Measurements from ENCODE around the gene METTL8. TPM values are rescaled to one million over a fixed set of nuclear protein-coding genes. Genes with fewer than 3 reads are reported as not detected.
A peak's percentile ranks its signal among the peaks of the same experiment; 100 is the strongest.
"Not testable (repeated sequence)": the region's sequence is repeated elsewhere in the genome, so short reads cannot be mapped to it uniquely, and the experiment has no call there.

Gene METTL8
- polyA plus RNA-seq, 3 donors from 2014 or later: 11.0 to 21.2 (median 11.3) TPM

- no peak overlapping the region for H3K4me3 Mint-ChIP-seq
- peaks cover 0 to 2% (median 0%) of the 10 kb centered on the region in 6 donors for H3K9me3 Mint-ChIP-seq
- peak overlapping the region in 1 of 6 donors; percentile 53 for H3K27ac Mint-ChIP-seq
- peaks cover 3 to 18% (median 7%) of the 10 kb centered on the region in 3 donors for H3K36me3 Mint-ChIP-seq
- H3K27me3 Mint-ChIP-seq (ENCODE audit: low read depth in 3 of 3): no peaks in the 10 kb centered on the region
- DNase-seq: no peak
- H3K4me1 Mint-ChIP-seq: no peaks in the 10 kb centered on the region
Observed at GRCh38 chr2:171317492-171318125, 116.2 kb downstream of the METTL8 start.

GRCh38 chr2:171316755-171317337 is 116.9 kb downstream of the METTL8 start:
- Mint-ChIP-seq H3K27ac (peak overlapping the region in 1 of 6 donors; percentile 22), H3K9me3 (peaks cover 2 to 4% (median 2%) of the 10 kb centered on the region in 6 donors), H3K4me1 (no peaks in the 10 kb centered on the region), H3K36me3 (peaks cover 6 to 21% (median 9%) of the 10 kb centered on the region in 3 donors), H3K27me3 (ENCODE audit: low read depth in 3 of 3) (no peaks in the 10 kb centered on the region), H3K4me3 (no peak overlapping the region)
- DNase-seq: no peak

- H3K36me3 Mint-ChIP-seq: peaks cover 12 to 23% (median 15%) of the 10 kb centered on the region in 3 donors
- H3K4me3 Mint-ChIP-seq: no peak overlapping the region
- H3K27me3 Mint-ChIP-seq (ENCODE audit: low read depth in 3 of 3): no peaks in the 10 kb centered on the region
- H3K27ac Mint-ChIP-seq: no peak overlapping the region
- no peaks in the 10 kb centered on the region for H3K4me1 Mint-ChIP-seq
- H3K9me3 Mint-ChIP-seq: peaks cover 8 to 10% (median 9%) of the 10 kb centered on the region in 6 donors
- no peak for DNase-seq
Observed at GRCh38 chr2:171316220-171316619, 117.6 kb downstream of the METTL8 start.

- H3K27ac Mint-ChIP-seq: no peak overlapping the region
- H3K9me3 Mint-ChIP-seq: peaks cover 8 to 13% (median 12%) of the 10 kb centered on the region in 6 donors
- no peaks in the 10 kb centered on the region for H3K4me1 Mint-ChIP-seq
- no peaks in the 10 kb centered on the region for H3K27me3 Mint-ChIP-seq (ENCODE audit: low read depth in 3 of 3)
- H3K4me3 Mint-ChIP-seq: no peak overlapping the region
- no peak for DNase-seq
- H3K36me3 Mint-ChIP-seq: peaks cover 15 to 20% (median 16%) of the 10 kb centered on the region in 3 donors
Observed at GRCh38 chr2:171315781-171316180, 118.0 kb downstream of the METTL8 start.

GRCh38 chr2:171312182-171312581 is 121.6 kb downstream of the METTL8 start:
- H3K4me3 Mint-ChIP-seq; H3K4me1 Mint-ChIP-seq; DNase-seq; H3K27ac Mint-ChIP-seq; H3K27me3 Mint-ChIP-seq (ENCODE audit: low read depth in 3 of 3): not testable (repeated sequence)
- Mint-ChIP-seq H3K36me3 (peaks cover 14 to 18% (median 17%) of the 10 kb centered on the region in 3 donors), H3K9me3 (peaks cover 8 to 15% (median 13%) of the 10 kb centered on the region in 6 donors)

- not testable (repeated sequence) for H3K27me3 Mint-ChIP-seq (ENCODE audit: low read depth in 3 of 3); H3K4me1 Mint-ChIP-seq; H3K4me3 Mint-ChIP-seq; DNase-seq; H3K27ac Mint-ChIP-seq
- H3K9me3 Mint-ChIP-seq: peaks cover 8 to 15% (median 13%) of the 10 kb centered on the region in 6 donors
- H3K36me3 Mint-ChIP-seq: peaks cover 14 to 18% (median 17%) of the 10 kb centered on the region in 3 donors
Observed at GRCh38 chr2:171311589-171311988, 122.2 kb downstream of the METTL8 start.

- H3K4me1 Mint-ChIP-seq: no peaks in the 10 kb centered on the region
- no peak for DNase-seq
- no peaks in the 10 kb centered on the region for H3K27me3 Mint-ChIP-seq (ENCODE audit: low read depth in 3 of 3)
- H3K4me3 Mint-ChIP-seq: no peak overlapping the region
- H3K27ac Mint-ChIP-seq: no peak overlapping the region
- peaks cover 8 to 15% (median 13%) of the 10 kb centered on the region in 6 donors for H3K9me3 Mint-ChIP-seq
- H3K36me3 Mint-ChIP-seq: peaks cover 14 to 18% (median 17%) of the 10 kb centered on the region in 3 donors
Observed at GRCh38 chr2:171310889-171311288, 122.9 kb downstream of the METTL8 start.

GRCh38 chr2:171309455-171310286 is 124.1 kb downstream of the METTL8 start:
- H3K27ac Mint-ChIP-seq: no peak overlapping the region
- no peaks in the 10 kb centered on the region for H3K27me3 Mint-ChIP-seq (ENCODE audit: low read depth in 3 of 3)
- H3K36me3 Mint-ChIP-seq: peaks cover 13 to 18% (median 14%) of the 10 kb centered on the region in 3 donors
- peaks cover 8 to 15% (median 13%) of the 10 kb centered on the region in 6 donors for H3K9me3 Mint-ChIP-seq
- H3K4me1 Mint-ChIP-seq: no peaks in the 10 kb centered on the region
- no peak overlapping the region for H3K4me3 Mint-ChIP-seq
- DNase-seq: no peak

GRCh38 chr2:171308280-171309054 is 125.3 kb downstream of the METTL8 start:
- H3K9me3 Mint-ChIP-seq: peaks cover 6 to 15% (median 13%) of the 10 kb centered on the region in 6 donors
- DNase-seq: no peak

GRCh38 chr2:171307560-171307959 is 126.2 kb downstream of the METTL8 start:
- Mint-ChIP-seq H3K4me3 (no peak overlapping the region), H3K9me3 (peaks cover 6 to 15% (median 13%) of the 10 kb centered on the region in 6 donors), H3K36me3 (peaks cover 13 to 14% (median 14%) of the 10 kb centered on the region in 3 donors), H3K27me3 (ENCODE audit: low read depth in 3 of 3) (no peaks in the 10 kb centered on the region), H3K27ac (no peak overlapping the region), H3K4me1 (no peaks in the 10 kb centered on the region)
- no peak for DNase-seq

More at GRCh38 chr2:171308280-171309054, 125.3 kb downstream of the METTL8 start:
- Mint-ChIP-seq H3K4me3 (no peak overlapping the region), H3K4me1 (no peaks in the 10 kb centered on the region), H3K27me3 (ENCODE audit: low read depth in 3 of 3) (no peaks in the 10 kb centered on the region), H3K27ac (no peak overlapping the region), H3K36me3 (peaks cover 13 to 14% (median 14%) of the 10 kb centered on the region in 3 donors)

GRCh38 chr2:171297956-171298355 is 135.8 kb downstream of the METTL8 start:
- H3K4me1 Mint-ChIP-seq: no peaks in the 10 kb centered on the region

GRCh38 chr2:171294608-171295007 is 139.2 kb downstream of the METTL8 start:
- H3K27ac Mint-ChIP-seq: no peak overlapping the region
- DNase-seq: no peak
- H3K4me1 Mint-ChIP-seq: no peaks in the 10 kb centered on the region
- no peak overlapping the region for H3K4me3 Mint-ChIP-seq
- H3K36me3 Mint-ChIP-seq: no peaks in the 10 kb centered on the region
- H3K27me3 Mint-ChIP-seq (ENCODE audit: low read depth in 3 of 3): peaks cover 0 to 4% (median 3%) of the 10 kb centered on the region in 3 donors
- H3K9me3 Mint-ChIP-seq: peaks cover 0 to 2% (median 0%) of the 10 kb centered on the region in 6 donors

More at GRCh38 chr2:171297956-171298355, 135.8 kb downstream of the METTL8 start:
- no peak for DNase-seq
- H3K27ac Mint-ChIP-seq: no peak overlapping the region
- peaks cover 0 to 4% (median 0%) of the 10 kb centered on the region in 3 donors for H3K27me3 Mint-ChIP-seq (ENCODE audit: low read depth in 3 of 3)
- H3K9me3 Mint-ChIP-seq: peaks cover 0 to 2% (median 0%) of the 10 kb centered on the region in 6 donors
- no peaks in the 10 kb centered on the region for H3K36me3 Mint-ChIP-seq
- no peak overlapping the region for H3K4me3 Mint-ChIP-seq

GRCh38 chr2:171293661-171294060 is 140.1 kb downstream of the METTL8 start:
- Mint-ChIP-seq H3K27me3 (ENCODE audit: low read depth in 3 of 3) (peaks cover 0 to 3% (median 2%) of the 10 kb centered on the region in 3 donors), H3K36me3 (no peaks in the 10 kb centered on the region), H3K27ac (no peak overlapping the region), H3K4me3 (no peak overlapping the region), H3K4me1 (no peaks in the 10 kb centered on the region), H3K9me3 (peaks cover 0 to 2% (median 0%) of the 10 kb centered on the region in 6 donors)
- no peak for DNase-seq
